ENCODE measurements around the gene DAPK1.

DNA sequence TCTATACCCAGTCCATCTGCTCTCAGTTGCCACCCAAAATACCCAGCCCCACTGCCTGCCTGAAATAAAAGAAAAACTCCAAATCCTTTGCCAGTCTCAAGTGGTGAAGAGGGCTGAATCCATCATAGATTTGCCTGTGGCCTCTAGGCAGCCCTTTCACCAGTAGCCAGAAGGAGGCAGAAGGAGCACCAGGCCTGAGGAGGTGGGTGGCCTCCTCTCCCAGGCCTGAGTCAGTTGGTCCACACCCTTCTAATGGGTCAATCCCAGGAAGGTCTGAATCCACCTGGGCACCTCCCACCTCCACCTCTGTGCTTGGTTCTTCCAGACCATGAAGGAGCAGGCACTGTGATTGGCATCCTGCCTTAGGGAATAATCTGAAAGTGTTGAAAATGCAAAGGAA, 97.0 kb downstream of the DAPK1 start:
- no peak for TF ChIP-seq EZH2 (IDR thresholded peaks at IDR 0.05; ENCODE audit: borderline replicate concordance, low read depth, low read length, severe bottlenecking)
- TF ChIP-seq, protein P1, sequence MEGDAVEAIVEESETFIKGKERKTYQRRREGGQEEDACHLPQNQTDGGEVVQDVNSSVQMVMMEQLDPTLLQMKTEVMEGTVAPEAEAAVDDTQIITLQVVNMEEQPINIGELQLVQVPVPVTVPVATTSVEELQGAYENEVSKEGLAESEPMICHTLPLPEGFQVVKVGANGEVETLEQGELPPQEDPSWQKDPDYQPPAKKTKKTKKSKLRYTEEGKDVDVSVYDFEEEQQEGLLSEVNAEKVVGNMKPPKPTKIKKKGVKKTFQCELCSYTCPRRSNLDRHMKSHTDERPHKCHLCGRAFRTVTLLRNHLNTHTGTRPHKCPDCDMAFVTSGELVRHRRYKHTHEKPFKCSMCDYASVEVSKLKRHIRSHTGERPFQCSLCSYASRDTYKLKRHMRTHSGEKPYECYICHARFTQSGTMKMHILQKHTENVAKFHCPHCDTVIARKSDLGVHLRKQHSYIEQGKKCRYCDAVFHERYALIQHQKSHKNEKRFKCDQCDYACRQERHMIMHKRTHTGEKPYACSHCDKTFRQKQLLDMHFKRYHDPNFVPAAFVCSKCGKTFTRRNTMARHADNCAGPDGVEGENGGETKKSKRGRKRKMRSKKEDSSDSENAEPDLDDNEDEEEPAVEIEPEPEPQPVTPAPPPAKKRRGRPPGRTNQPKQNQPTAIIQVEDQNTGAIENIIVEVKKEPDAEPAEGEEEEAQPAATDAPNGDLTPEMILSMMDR (IDR thresholded peaks at IDR 0.05; ENCODE audit: borderline replicate concordance, extremely low read depth, low read length, poor library complexity, severe bottlenecking), result no peak

Measured in DND-41 (cell line).